Smooth muscle cell (in vitro differentiated cells): ENCODE results near the gene MAP2K4. TPM values are rescaled to one million over a fixed set of nuclear protein-coding genes. Genes with fewer than 3 reads are reported as not detected.

ENCODE experiments used
- DNase-seq: peaks from one replicate; lab custom pipeline; 2025; ENCODE audit not compliant: unreplicated experiment; lab: John Stamatoyannopoulos, UW
- H2AFZ ChIP-seq: fragments of 200-600 bp; sonication (generic); 2 replicates; pipeline ENCODE4 v1.6.0; 2016; ENCODE audit warnings: antibody characterized with exemption, low read depth, mild to moderate bottlenecking
- H3F3A ChIP-seq: fragments of 200-600 bp; sonication (generic); 2 replicates; pipeline ENCODE4 v1.6.0; 2017; ENCODE audit warnings: antibody characterized with exemption, low read depth
- H3K27ac ChIP-seq: fragments of 200-600 bp; sonication (generic); 2 replicates; pipeline ENCODE4 v1.5.1; 2016; ENCODE audit warnings: low read depth, mild to moderate bottlenecking
- H3K27me3 ChIP-seq: fragments of 200-600 bp; sonication (generic); 2 replicates; pipeline ENCODE4 v1.6.1; 2016; ENCODE audit warnings: low read depth, mild to moderate bottlenecking
- H3K36me3 ChIP-seq: fragments of 200-600 bp; sonication (generic); 2 replicates; pipeline ENCODE4 v1.5.1; 2016; ENCODE audit warnings: low read depth
- H3K4me1 ChIP-seq: fragments of 200-600 bp; sonication (generic); 2 replicates; pipeline ENCODE4 v1.5.1; 2016; ENCODE audit warnings: low read depth
- H3K4me2 ChIP-seq: fragments of 200-600 bp; sonication (generic); 2 replicates; pipeline ENCODE4 v1.6.0; 2016; ENCODE audit warnings: mild to moderate bottlenecking
- H3K4me3 ChIP-seq: fragments of 200-600 bp; sonication (generic); 2 replicates; pipeline ENCODE4 v1.5.1; 2016; ENCODE audit warnings: mild to moderate bottlenecking
- H3K79me2 ChIP-seq: fragments of 200-600 bp; sonication (generic); 2 replicates; pipeline ENCODE4 v1.6.0; 2016; ENCODE audit warnings: low read depth, mild to moderate bottlenecking
- H3K9ac ChIP-seq: fragments of 200-600 bp; sonication (generic); 2 replicates; pipeline ENCODE4 v1.6.0; 2016; ENCODE audit warnings: low read depth
- H3K9me3 ChIP-seq: fragments of 200-600 bp; sonication (generic); replicated peaks from 2 replicates; pipeline ENCODE4 v1.5.1; 2016; ENCODE audit warnings: low read depth
- H4K20me1 ChIP-seq: fragments of 200-600 bp; sonication (generic); 2 replicates; pipeline ENCODE4 v1.6.0; 2016; ENCODE audit warnings: low read depth
- CTCF ChIP-seq: fragments of 200-600 bp; sonication (generic); IDR thresholded peaks from 2 replicates; pipeline ENCODE4 v1.5.1; 2017; ENCODE audit warnings: borderline replicate concordance, mild to moderate bottlenecking, antibody characterized with exemption; ENCODE audit not compliant: insufficient read depth, poor library complexity, severe bottlenecking
- WGBS: methylation state at CpG from one replicate; pipeline ENCODE4 v1.1.7; 2016; ENCODE audit warnings: low lambda C conversion rate; 5-methylcytosine and 5-hydroxymethylcytosine counted together
- polyA plus RNA-seq: library from polyadenylated mRNA; unstranded; fragments of >200 nt; fragmentation: Nextera tagmentation; extraction: Ambion mirVana; gene quantifications from 2 replicates; pipeline ENCODE4 v1.2.1, GENCODE V29; 2016
- total RNA-seq: library from RNA; depleted of rRNA; stranded (reverse); fragments of >200 nt; gene quantifications from 2 replicates; pipeline ENCODE4 v1.2.3, GENCODE V29; 2014

MAP2K4 gene
- total and polyA plus RNA-seq, 2 experiments from 2014 or later = 33.0 to 54.9 TPM

GRCh38 chr17:12122075-12122474 is 101.4 kb downstream of the MAP2K4 start:
- Histone ChIP-seq H3K27me3 (no peaks in the 10 kb centered on the region), H3K4me2 (peak overlapping the region; percentile 59), H2AFZ (no peak overlapping the region), H3K4me1 (no peaks in the 10 kb centered on the region), H3K27ac (no peak overlapping the region), H3K4me3 (no peak overlapping the region), H3K9me3 (no peaks in the 10 kb centered on the region), H3K79me2 (no peaks in the 10 kb centered on the region), H3F3A (no peaks in the 10 kb centered on the region), H3K36me3 (peaks cover 23% of the 10 kb centered on the region), H3K9ac (no peak overlapping the region), H4K20me1 (peaks cover 15% of the 10 kb centered on the region)
- DNase-seq = no peak
- 86% methylated on average over 6 of the region's 6 CpGs for WGBS
- TF ChIP-seq CTCF = no peak

- Histone ChIP-seq H3F3A (no peaks in the 10 kb centered on the region), H3K9ac (no peak overlapping the region), H3K9me3 (no peaks in the 10 kb centered on the region), H3K79me2 (peaks cover 7% of the 10 kb centered on the region), H2AFZ (no peak overlapping the region), H3K4me1 (no peaks in the 10 kb centered on the region), H3K36me3 (peaks cover 39% of the 10 kb centered on the region), H3K27ac (no peak overlapping the region), H3K27me3 (no peaks in the 10 kb centered on the region), H3K4me2 (no peak overlapping the region), H3K4me3 (no peak overlapping the region), H4K20me1 (peaks cover 27% of the 10 kb centered on the region)
- no peak for TF ChIP-seq CTCF
- WGBS = 87% methylated on average over 2 of the region's 2 CpGs
- no peak for DNase-seq
These were observed 106.5 kb downstream of the MAP2K4 start for GRCh38 chr17:12127177-12127576.

- peaks cover 39% of the 10 kb centered on the region for H3K36me3 ChIP-seq
- H3K79me2 ChIP-seq = peaks cover 7% of the 10 kb centered on the region
- 43% methylated on average over 2 of the region's 2 CpGs for WGBS
These were observed 107.0 kb downstream of the MAP2K4 start for GRCh38 chr17:12127667-12128066.

More at GRCh38 chr17:12127667-12128066, 107.0 kb downstream of the MAP2K4 start:
- Histone ChIP-seq H3K27me3 (no peaks in the 10 kb centered on the region), H3K4me1 (no peaks in the 10 kb centered on the region), H3F3A (no peaks in the 10 kb centered on the region), H3K4me2 (no peak overlapping the region), H3K9me3 (no peaks in the 10 kb centered on the region), H3K4me3 (no peak overlapping the region), H2AFZ (no peak overlapping the region), H3K9ac (no peak overlapping the region), H4K20me1 (peaks cover 28% of the 10 kb centered on the region), H3K27ac (no peak overlapping the region)
- no peak for DNase-seq
- TF ChIP-seq CTCF = no peak
